Caco-2 (cell line): ENCODE data around the gene OLA1. TPM values are rescaled to one million over a fixed set of nuclear protein-coding genes. Genes with fewer than 3 reads are reported as not detected.

ENCODE experiments used
- BruUV-seq: library from RNA; stranded (reverse); fragments of 400-500 nt; replicated peaks from 2 replicates; lab custom pipeline; 2021; lab: Mats Ljungman, UMichigan
- CTCF ChIA-PET: fragments of 300-600 bp; sonication (Branson Sonifier 250); formaldehyde crosslinking; loops from one replicate; lab custom pipeline; 2022; ENCODE audit warnings: antibody characterized with exemption; lab: Charles Lee
- POLR2A ChIA-PET: fragments of 300-600 bp; sonication (Branson Sonifier 250); formaldehyde crosslinking; loops from one replicate; lab custom pipeline; 2022; ENCODE audit warnings: antibody characterized with exemption; lab: Charles Lee
- DNase-seq, 2 experiments: peaks; one replicate each; pipeline versions ENCODE4 v3.0.0 to v3.0.0-alpha.2; 2020 to 2022
- H3K27me3 ChIP-seq: replicated peaks from 2 replicates; pipeline ENCODE4 v1.6.0; 2011; ENCODE audit warnings: low read length; ENCODE audit not compliant: control insufficient read depth, insufficient read depth
- H3K36me3 ChIP-seq: 2 replicates; pipeline ENCODE4 v1.5.1; 2011; ENCODE audit warnings: low read length; ENCODE audit not compliant: control insufficient read depth, insufficient read depth
- H3K4me1 ChIP-seq: fragments of 250-450 bp; sonication (Bioruptor Pico); 2 replicates; pipeline ENCODE4 v1.5.1; 2020; ENCODE audit warnings: mild to moderate bottlenecking
- H3K4me3 ChIP-seq: 2 replicates; pipeline ENCODE4 v1.5.1; 2011; ENCODE audit warnings: low read depth, mild to moderate bottlenecking, control low read depth, low read length
- H3K9me3 ChIP-seq: fragments of 250-450 bp; sonication (Bioruptor Pico); 2 replicates; pipeline ENCODE4 v1.5.1; 2020; ENCODE audit warnings: mild to moderate bottlenecking, moderate library complexity
- H3K27ac Mint-ChIP-seq: one replicate; pipeline ENCODE4 v1.8.0; 2022; ENCODE audit warnings: mixed read lengths; ENCODE audit not compliant: unreplicated experiment
- H3K27me3 Mint-ChIP-seq: one replicate; pipeline ENCODE4 v1.8.0; 2022; ENCODE audit warnings: mixed read lengths; ENCODE audit not compliant: insufficient read depth, unreplicated experiment
- H3K36me3 Mint-ChIP-seq: one replicate; pipeline ENCODE4 v1.8.0; 2022; ENCODE audit warnings: mild to moderate bottlenecking, mixed read lengths; ENCODE audit not compliant: insufficient read depth, unreplicated experiment
- H3K4me1 Mint-ChIP-seq: one replicate; pipeline ENCODE4 v1.8.0; 2022; ENCODE audit warnings: low read depth, mixed read lengths; ENCODE audit not compliant: unreplicated experiment
- H3K4me3 Mint-ChIP-seq: one replicate; pipeline ENCODE4 v1.8.0; 2022; ENCODE audit warnings: mild to moderate bottlenecking, moderate library complexity, mixed read lengths; ENCODE audit not compliant: unreplicated experiment
- H3K9me3 Mint-ChIP-seq: one replicate; pipeline ENCODE4 v1.8.0; 2022; ENCODE audit warnings: mixed read lengths; ENCODE audit not compliant: unreplicated experiment
- intact Hi-C: fragments of 100-400 bp; cut with micrococcal nuclease; formaldehyde crosslinking; loops from one replicate; pipeline ENCODE4 v1.10.0; 2022; ENCODE audit not compliant: unreplicated experiment
- total RNA-seq: library from RNA; stranded (reverse); gene quantifications from 2 replicates; pipeline ENCODE4 v1.2.3, GENCODE V29; 2022
- TF ChIP-seq, protein P1 (sequence below), 2 experiments: fragments of 200-600 bp in 1 of 2; IDR thresholded peaks; 1 replicate in 1 of 2; 2 replicates in 1 of 2; pipeline versions ENCODE4 v1.5.1 to v1.8.0; 2011 to 2022; ENCODE audit warnings: antibody characterized with exemption in 1 of 2, control low read depth in 1 of 2, inconsistent platforms in 1 of 2, low read depth in 1 of 2, low read length in 1 of 2, mild to moderate bottlenecking in 1 of 2, moderate library complexity in 1 of 2; ENCODE audit not compliant: insufficient read depth in 1 of 2, severe bottlenecking in 1 of 2, unreplicated experiment in 1 of 2

OLA1 gene
- total RNA-seq, 1 experiment from 2014 or later, result 177 TPM

GRCh38 chr2:174121175-174121574, 127.2 kb downstream of the OLA1 start:
- Histone ChIP-seq H3K36me3 (no peaks in the 10 kb centered on the region), H3K4me3 (no peak overlapping the region), H3K9me3 (no peaks in the 10 kb centered on the region), H3K4me1 (peaks cover 4% of the 10 kb centered on the region; the same call in 1 of the 2 replicates), H3K27me3 (no peaks in the 10 kb centered on the region)
- Mint-ChIP-seq H3K4me3 (no peak overlapping the region), H3K27me3 (no peaks in the 10 kb centered on the region), H3K27ac (no peak overlapping the region), H3K36me3 (peaks cover 11% of the 10 kb centered on the region), H3K9me3 (no peaks in the 10 kb centered on the region), H3K4me1 (peaks cover 9% of the 10 kb centered on the region)
- TF ChIP-seq, protein P1, sequence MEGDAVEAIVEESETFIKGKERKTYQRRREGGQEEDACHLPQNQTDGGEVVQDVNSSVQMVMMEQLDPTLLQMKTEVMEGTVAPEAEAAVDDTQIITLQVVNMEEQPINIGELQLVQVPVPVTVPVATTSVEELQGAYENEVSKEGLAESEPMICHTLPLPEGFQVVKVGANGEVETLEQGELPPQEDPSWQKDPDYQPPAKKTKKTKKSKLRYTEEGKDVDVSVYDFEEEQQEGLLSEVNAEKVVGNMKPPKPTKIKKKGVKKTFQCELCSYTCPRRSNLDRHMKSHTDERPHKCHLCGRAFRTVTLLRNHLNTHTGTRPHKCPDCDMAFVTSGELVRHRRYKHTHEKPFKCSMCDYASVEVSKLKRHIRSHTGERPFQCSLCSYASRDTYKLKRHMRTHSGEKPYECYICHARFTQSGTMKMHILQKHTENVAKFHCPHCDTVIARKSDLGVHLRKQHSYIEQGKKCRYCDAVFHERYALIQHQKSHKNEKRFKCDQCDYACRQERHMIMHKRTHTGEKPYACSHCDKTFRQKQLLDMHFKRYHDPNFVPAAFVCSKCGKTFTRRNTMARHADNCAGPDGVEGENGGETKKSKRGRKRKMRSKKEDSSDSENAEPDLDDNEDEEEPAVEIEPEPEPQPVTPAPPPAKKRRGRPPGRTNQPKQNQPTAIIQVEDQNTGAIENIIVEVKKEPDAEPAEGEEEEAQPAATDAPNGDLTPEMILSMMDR (IDR thresholded peaks at IDR 0.05; ENCODE audit: insufficient read depth in 1 of 2, low read depth in 1 of 2, low read length in 1 of 2, severe bottlenecking in 1 of 2, unreplicated experiment in 1 of 2), result no peak
- ChIA-PET POLR2A (no interaction called here), CTCF (no interaction called here)
- intact Hi-C loops, result no loop called here
- DNase-seq, result no peak
- BruUV-seq, result no TSS peak

DNA sequence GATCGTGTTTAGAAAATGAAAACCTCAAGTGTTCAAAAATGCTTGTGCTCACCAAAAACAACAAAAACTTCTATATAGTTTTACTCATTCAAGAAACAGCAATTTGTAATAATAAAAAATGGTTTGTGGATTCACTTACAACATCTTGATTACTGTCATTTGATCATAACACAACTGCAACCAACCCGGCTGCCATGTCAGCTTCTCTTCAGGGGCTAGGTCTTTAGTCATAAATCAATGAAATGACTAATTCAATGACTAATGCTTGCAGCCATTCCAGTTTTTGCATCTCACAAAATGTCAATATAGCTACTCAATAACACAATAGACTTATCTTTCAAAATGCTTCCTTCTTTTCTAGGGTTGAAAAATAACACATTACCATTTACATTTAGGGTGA, 128.0 kb downstream of the OLA1 start:
- peaks cover 4% of the 10 kb centered on the region; the same call in 1 of the 2 replicates for H3K4me1 ChIP-seq
- no peaks in the 10 kb centered on the region for H3K27me3 ChIP-seq
- no peak overlapping the region for H3K4me3 ChIP-seq
- Mint-ChIP-seq H3K27ac (no peak overlapping the region), H3K9me3 (no peaks in the 10 kb centered on the region), H3K4me1 (peaks cover 9% of the 10 kb centered on the region), H3K27me3 (no peaks in the 10 kb centered on the region), H3K4me3 (no peak overlapping the region), H3K36me3 (peaks cover 16% of the 10 kb centered on the region)
- intact Hi-C loops, result no loop called here
- no TSS peak for BruUV-seq
- H3K36me3 ChIP-seq, result no peaks in the 10 kb centered on the region
- POLR2A ChIA-PET, result no interaction called here
- H3K9me3 ChIP-seq, result no peaks in the 10 kb centered on the region
- TF ChIP-seq, protein P1 (IDR thresholded peaks at IDR 0.05; ENCODE audit: insufficient read depth in 1 of 2, low read depth in 1 of 2, low read length in 1 of 2, severe bottlenecking in 1 of 2, unreplicated experiment in 1 of 2), result no peak
- DNase-seq, result no peak
- CTCF ChIA-PET, result no interaction called here

DNA sequence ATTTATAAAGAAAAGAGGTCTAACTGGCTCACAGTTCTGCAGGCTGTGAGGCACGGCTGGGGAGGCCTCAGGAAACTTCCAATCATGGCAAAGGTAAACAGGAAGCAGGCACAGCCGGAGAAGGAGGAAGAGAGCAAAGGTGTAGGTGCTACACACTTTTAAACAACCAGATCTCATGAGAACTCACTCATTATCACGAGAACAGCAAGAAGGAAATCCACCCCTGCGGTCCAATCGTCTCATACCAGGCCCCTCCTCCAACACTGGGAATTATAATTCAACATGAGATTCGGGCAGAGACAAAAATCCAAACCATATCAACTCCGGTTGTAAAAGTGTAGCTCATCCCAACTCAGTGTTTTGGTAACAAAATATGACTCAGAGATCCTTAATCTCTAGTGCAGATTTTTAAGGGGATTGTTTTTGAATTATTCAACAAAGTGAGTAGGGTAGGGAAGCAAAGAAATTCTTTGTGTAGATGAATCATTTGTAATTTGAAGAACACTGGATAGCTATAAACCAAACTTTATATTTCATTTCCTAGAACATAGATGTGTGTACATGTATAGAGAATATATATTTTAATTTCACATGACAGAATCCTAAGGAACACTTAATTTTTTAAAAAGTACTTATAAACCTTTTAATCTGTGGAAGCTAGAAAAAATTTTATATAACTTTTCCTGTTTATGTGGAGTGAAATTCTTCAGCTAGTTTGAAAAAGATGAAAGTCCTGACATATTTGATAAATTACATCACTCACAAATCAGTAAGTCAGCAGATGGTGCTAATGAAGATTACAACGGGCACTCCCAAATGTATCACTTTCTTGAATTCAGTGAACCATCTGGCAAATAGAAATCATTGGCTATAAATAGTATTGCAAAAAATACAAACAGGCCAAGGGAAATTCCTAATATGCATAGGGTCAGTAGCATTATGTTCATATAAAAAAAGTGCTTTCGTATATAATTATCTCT, 130.1 kb downstream of the OLA1 start:
- POLR2A ChIA-PET, result no interaction called here
- H3K4me3 Mint-ChIP-seq, result no peak overlapping the region

More for the DNA sequence above, 130.1 kb downstream of the OLA1 start:
- CTCF ChIA-PET, result no interaction called here
- intact Hi-C loops, result no loop called here
- Histone ChIP-seq H3K36me3 (no peaks in the 10 kb centered on the region), H3K9me3 (no peaks in the 10 kb centered on the region), H3K27me3 (no peaks in the 10 kb centered on the region), H3K4me3 (no peak overlapping the region), H3K4me1 (peaks cover 4% of the 10 kb centered on the region; the same call in 1 of the 2 replicates)
- Mint-ChIP-seq H3K27ac (no peak overlapping the region), H3K27me3 (no peaks in the 10 kb centered on the region), H3K4me1 (peaks cover 9% of the 10 kb centered on the region), H3K9me3 (no peaks in the 10 kb centered on the region), H3K36me3 (peaks cover 21% of the 10 kb centered on the region)
- no peak for DNase-seq
- TF ChIP-seq, protein P1 (IDR thresholded peaks at IDR 0.05; ENCODE audit: insufficient read depth in 1 of 2, low read depth in 1 of 2, low read length in 1 of 2, severe bottlenecking in 1 of 2, unreplicated experiment in 1 of 2), result no peak
- no TSS peak for BruUV-seq
